Lung microvascular endothelial cell (primary cell): ENCODE data around the gene DDX19B. TPM values are rescaled to one million over a fixed set of nuclear protein-coding genes. Genes with fewer than 3 reads are reported as not detected.
"Not testable (repeated sequence)": the region's sequence is repeated elsewhere in the genome, so short reads cannot be mapped to it uniquely, and the experiment has no call there.

Experiments
- DNase-seq, 2 donors: peaks; one replicate each; pipeline versions ENCODE4 v3.0.0 to v3.0.0-alpha.2; 2010; ENCODE audit warnings: low read depth in 2 of 2
- total RNA-seq: library from RNA; depleted of rRNA; stranded (reverse); fragments of >200 nt; gene quantifications from 2 replicates; pipeline ENCODE4 v1.2.1, GENCODE V29; 2014

DDX19B gene
- total RNA-seq: 15.5 and 19.4 TPM in 2 replicates

- peak; percentile 75 to 85 for DNase-seq
Measured at GRCh38 chr16:70298988-70299938, at the start of gene DDX19B. Gene DDX19B, plus strand, starts transcription at chr16:70299186. Its CDS starts 112 bp downstream, at chr16:70299298.

- not testable (repeated sequence) for DNase-seq
Measured at GRCh38 chr16:70249697-70250096, 49.3 kb upstream of the DDX19B start.

GRCh38 chr16:70250748-70251628 lies 48.0 kb upstream of the DDX19B start:
- peak; percentile 71 to 86 for DNase-seq

GRCh38 chr16:70251629-70252354 lies 47.2 kb upstream of the DDX19B start, which contains the start of gene EXOSC6:
Gene EXOSC6, minus strand, starts transcription at chr16:70251940. Its CDS starts 40 bp downstream, at chr16:70251900.
- peak; percentile 95 for DNase-seq

- DNase-seq: peak in 1 of 2 donors; percentile 20
Measured at GRCh38 chr16:70252355-70252988, 46.5 kb upstream of the DDX19B start.

- peak; percentile 46 to 51 for DNase-seq
Measured at GRCh38 chr16:70253291-70254106, 45.5 kb upstream of the DDX19B start.

GRCh38 chr16:70254180-70254964 lies 44.6 kb upstream of the DDX19B start:
- DNase-seq: peak in 1 of 2 donors; percentile 86

- no peak for DNase-seq
Measured at GRCh38 chr16:70254965-70255286, 44.1 kb upstream of the DDX19B start.

- DNase-seq: no peak
Measured at GRCh38 chr16:70255574-70255973, 43.4 kb upstream of the DDX19B start.

- no peak for DNase-seq
Measured at GRCh38 chr16:70257391-70257790, 41.6 kb upstream of the DDX19B start.

- no peak for DNase-seq
Measured at GRCh38 chr16:70258065-70258464, 40.9 kb upstream of the DDX19B start.

- DNase-seq: no peak
Measured at GRCh38 chr16:70258946-70259345, 40.0 kb upstream of the DDX19B start.

GRCh38 chr16:70259903-70260302 lies 39.1 kb upstream of the DDX19B start:
- not testable (repeated sequence) for DNase-seq

GRCh38 chr16:70267516-70267915 lies 31.5 kb upstream of the DDX19B start:
- DNase-seq: peak; percentile 77 to 78

GRCh38 chr16:70267922-70268321 lies 31.1 kb upstream of the DDX19B start:
- not testable (repeated sequence) for DNase-seq

GRCh38 chr16:70269471-70269870 lies 29.5 kb upstream of the DDX19B start:
- no peak for DNase-seq

- no peak for DNase-seq
Measured at GRCh38 chr16:70270176-70270575, 28.8 kb upstream of the DDX19B start.

- no peak for DNase-seq
Measured at GRCh38 chr16:70271696-70272095, 27.3 kb upstream of the DDX19B start.

GRCh38 chr16:70276392-70276791 lies 22.6 kb upstream of the DDX19B start:
- DNase-seq: no peak
